ENCODE measurements around the gene SLC4A5.

DNA sequence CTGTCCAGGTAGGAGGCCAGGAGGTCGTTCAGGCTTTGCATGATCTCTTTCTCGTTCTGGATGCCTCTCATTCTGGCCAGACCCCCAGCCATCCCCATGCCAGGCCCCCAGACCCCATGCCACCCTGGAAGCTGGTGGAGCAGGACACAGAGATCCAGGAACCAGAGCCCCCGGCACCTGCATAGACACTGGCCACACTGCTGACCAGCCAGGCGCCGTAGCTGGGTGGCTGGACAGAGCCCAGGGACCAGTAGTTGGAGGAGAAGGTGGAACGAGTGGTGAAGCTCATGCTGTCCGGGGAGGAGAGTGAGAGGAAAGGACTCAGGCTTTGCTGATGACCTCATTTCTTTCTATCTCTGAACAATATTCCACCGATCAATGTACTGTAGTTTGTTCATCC is 35.5 kb downstream of the SLC4A5 start:
- TF ChIP-seq POLR2A (IDR thresholded peaks at IDR 0.05) (no peak), EP300 (IDR thresholded peaks at IDR 0.05) (no peak)
- TF ChIP-seq, protein P1, sequence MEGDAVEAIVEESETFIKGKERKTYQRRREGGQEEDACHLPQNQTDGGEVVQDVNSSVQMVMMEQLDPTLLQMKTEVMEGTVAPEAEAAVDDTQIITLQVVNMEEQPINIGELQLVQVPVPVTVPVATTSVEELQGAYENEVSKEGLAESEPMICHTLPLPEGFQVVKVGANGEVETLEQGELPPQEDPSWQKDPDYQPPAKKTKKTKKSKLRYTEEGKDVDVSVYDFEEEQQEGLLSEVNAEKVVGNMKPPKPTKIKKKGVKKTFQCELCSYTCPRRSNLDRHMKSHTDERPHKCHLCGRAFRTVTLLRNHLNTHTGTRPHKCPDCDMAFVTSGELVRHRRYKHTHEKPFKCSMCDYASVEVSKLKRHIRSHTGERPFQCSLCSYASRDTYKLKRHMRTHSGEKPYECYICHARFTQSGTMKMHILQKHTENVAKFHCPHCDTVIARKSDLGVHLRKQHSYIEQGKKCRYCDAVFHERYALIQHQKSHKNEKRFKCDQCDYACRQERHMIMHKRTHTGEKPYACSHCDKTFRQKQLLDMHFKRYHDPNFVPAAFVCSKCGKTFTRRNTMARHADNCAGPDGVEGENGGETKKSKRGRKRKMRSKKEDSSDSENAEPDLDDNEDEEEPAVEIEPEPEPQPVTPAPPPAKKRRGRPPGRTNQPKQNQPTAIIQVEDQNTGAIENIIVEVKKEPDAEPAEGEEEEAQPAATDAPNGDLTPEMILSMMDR (IDR thresholded peaks at IDR 0.05) = no peak
